Thymus (tissue), 11 donors: ENCODE results near the gene MRRF. TPM values are rescaled to one million over a fixed set of nuclear protein-coding genes. Genes with fewer than 3 reads are reported as not detected.

Experiments used
- DNase-seq, 9 donors: peaks; one replicate each; pipeline ENCODE4 v3.0.0-alpha.2; 2013; ENCODE audit warnings: low spot score in 9 of 9, low read depth in 6 of 9, missing footprints in 1 of 9
- H3K27ac ChIP-seq, 2 donors: one replicate each; pipeline ENCODE4 v1.5.1; 2013; ENCODE audit warnings: control low read depth in 1 of 2, low read depth in 1 of 2, low read length in 1 of 2, mild to moderate bottlenecking in 1 of 2, moderate library complexity in 1 of 2
- H3K27me3 ChIP-seq, 2 donors: one replicate each; pipeline ENCODE4 v1.5.1; 2013; ENCODE audit warnings: low read length in 1 of 2; ENCODE audit not compliant: control insufficient read depth in 2 of 2, insufficient read depth in 1 of 2
- H3K36me3 ChIP-seq, 2 donors: one replicate each; pipeline ENCODE4 v1.5.1; 2013; ENCODE audit warnings: low read length in 1 of 2, mild to moderate bottlenecking in 1 of 2, moderate library complexity in 1 of 2; ENCODE audit not compliant: control insufficient read depth in 2 of 2, insufficient read depth in 2 of 2
- H3K4me1 ChIP-seq, 2 donors: one replicate each; pipeline ENCODE4 v1.5.1; 2013; ENCODE audit warnings: low read length in 2 of 2; ENCODE audit not compliant: control insufficient read depth in 2 of 2, insufficient read depth in 2 of 2
- H3K4me3 ChIP-seq, 2 donors: one replicate each; pipeline ENCODE4 v1.5.1; 2013; ENCODE audit warnings: low read length in 2 of 2, control low read depth in 1 of 2, mild to moderate bottlenecking in 1 of 2
- H3K9me3 ChIP-seq, 2 donors: one replicate each; pipeline ENCODE4 v1.5.1; 2013; ENCODE audit warnings: low read length in 1 of 2, mild to moderate bottlenecking in 1 of 2; ENCODE audit not compliant: control insufficient read depth in 2 of 2, insufficient read depth in 1 of 2
- WGBS: extraction: QIAGEN DNeasy Blood & Tissue Kit; methylation state at CpG from one replicate; pipeline ENCODE4 v1.1.7; 2013; 5-methylcytosine and 5-hydroxymethylcytosine counted together
- polyA plus RNA-seq: library from polyadenylated mRNA; stranded (reverse); fragments of 200-250 nt; gene quantifications from one replicate; pipeline ENCODE4 v1.2.3, GENCODE V29; 2013
- total RNA-seq: library from RNA; stranded (reverse); fragments of 120-200 nt; gene quantifications from one replicate; pipeline ENCODE4 v1.2.4, GENCODE V29; 2013
- donor health status: healthy.

MRRF gene
- total and polyA plus RNA-seq, 2 donors, result 27.0 to 34.7 TPM

DNA sequence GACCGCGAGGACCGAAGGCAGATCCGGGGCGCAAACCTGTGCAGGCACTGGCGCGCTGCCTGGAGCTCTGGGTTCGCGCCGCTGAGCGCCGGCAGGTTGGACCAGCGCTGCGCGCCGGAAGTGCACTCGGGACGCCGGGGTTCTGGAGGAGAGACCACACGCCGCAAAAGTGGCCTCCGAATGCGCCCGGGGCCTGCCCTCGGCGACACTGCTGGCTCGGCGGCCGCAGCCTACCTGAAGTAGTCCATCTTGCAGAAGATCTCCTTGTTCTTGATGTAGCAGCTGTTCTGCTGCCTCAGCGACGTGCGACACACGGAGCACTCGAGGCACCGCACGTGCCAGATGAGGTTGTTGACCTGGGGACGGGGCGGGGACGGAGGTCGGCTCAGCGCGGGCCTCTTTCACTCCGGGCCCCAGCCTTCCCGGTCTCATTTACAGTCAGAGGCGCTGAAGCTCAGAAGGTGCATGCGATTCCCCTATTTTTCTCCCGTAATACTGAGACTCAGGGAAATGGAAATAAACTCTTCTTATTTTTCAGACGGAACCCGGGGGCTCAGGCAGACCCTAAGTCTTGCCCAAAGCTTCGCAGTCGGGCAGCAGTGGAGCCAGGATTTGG, 38.4 kb upstream of the MRRF start:
- H3K4me1 ChIP-seq, result peaks cover 0 to under 1% of the 10 kb centered on the region in 2 donors
- DNase-seq, result no peak
- H3K36me3 ChIP-seq, result no peaks in the 10 kb centered on the region
- 15% methylated on average over 51 of the region's 51 CpGs for WGBS
- H3K4me3 ChIP-seq, result peak overlapping the region in 1 of 2 donors; percentile 11
- H3K27ac ChIP-seq, result no peak overlapping the region
- H3K9me3 ChIP-seq, result peaks cover 0 to 2% of the 10 kb centered on the region in 2 donors
- H3K27me3 ChIP-seq, result peaks cover 82 to 100% of the 10 kb centered on the region in 2 donors

DNA sequence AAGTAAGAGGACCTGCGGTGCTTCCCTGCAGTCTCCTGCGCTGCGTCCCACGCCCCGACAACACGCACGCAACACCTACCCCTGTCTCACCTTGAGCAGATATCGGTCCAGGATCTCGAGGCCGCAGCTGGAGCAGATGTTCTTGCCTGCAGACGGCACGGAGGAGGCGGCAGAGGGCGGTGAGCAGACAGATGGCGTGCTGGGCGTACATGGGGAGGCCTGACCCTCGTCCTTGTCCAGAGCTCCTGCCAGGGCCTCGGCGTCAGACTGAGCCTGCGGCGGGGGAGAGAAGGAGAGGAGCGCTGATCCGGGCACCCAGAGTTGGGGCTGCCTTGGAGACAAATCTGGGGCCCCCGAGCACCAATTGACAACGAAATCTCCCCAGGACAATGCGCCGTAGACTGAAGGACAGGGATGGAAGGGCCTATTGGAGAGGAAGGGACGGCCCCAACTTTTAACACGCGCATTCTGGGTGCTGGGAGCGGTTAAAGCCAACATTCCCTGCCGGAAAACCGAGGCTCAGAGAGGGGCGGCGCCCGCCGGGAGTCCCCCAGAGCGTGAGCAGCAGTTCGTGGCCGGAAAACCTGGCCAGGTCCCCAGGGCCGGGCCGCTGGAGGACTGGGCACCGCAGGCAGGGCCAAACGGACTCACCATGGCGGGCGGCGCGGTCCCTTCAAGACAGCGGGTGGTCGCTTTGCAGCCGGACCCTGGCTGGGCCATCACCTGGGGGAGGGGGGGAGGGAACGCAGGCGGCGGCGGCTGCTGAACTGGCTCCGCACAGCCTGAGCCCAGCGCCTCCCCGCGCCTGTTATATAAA, 37.7 kb upstream of the MRRF start:
- Histone ChIP-seq H3K4me3 (no peak overlapping the region), H3K36me3 (no peaks in the 10 kb centered on the region), H3K9me3 (peaks cover 0 to 2% of the 10 kb centered on the region in 2 donors), H3K27me3 (peaks cover 78 to 99% of the 10 kb centered on the region in 2 donors), H3K27ac (no peak overlapping the region), H3K4me1 (no peaks in the 10 kb centered on the region)
- DNase-seq, result no peak
- WGBS, result 39% methylated on average over 59 of the region's 59 CpGs

DNA sequence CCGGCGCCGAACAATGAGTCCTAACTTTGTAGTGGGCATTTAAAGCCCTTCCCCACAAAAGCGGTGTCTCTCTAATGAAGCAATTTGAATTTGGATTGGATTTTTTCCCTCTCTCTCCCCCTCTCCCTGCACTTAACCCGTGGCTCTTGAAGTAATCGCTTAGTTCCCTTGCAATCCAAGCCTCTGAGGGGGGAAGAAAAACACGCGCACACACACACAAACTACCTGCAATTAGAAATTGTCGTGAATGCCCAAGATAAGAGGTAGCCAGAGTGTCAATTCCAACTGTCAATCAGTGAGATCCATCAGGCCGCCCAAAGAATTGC, 37.1 kb upstream of the MRRF start:
- no peak overlapping the region for H3K4me3 ChIP-seq
- H3K27ac ChIP-seq, result no peak overlapping the region
- peaks cover 0 to 2% of the 10 kb centered on the region in 2 donors for H3K9me3 ChIP-seq
- peaks cover 72 to 99% of the 10 kb centered on the region in 2 donors for H3K27me3 ChIP-seq
- DNase-seq, result no peak
- H3K4me1 ChIP-seq, result no peaks in the 10 kb centered on the region
- H3K36me3 ChIP-seq, result no peaks in the 10 kb centered on the region
- 22% methylated on average over 10 of the region's 10 CpGs for WGBS

DNA sequence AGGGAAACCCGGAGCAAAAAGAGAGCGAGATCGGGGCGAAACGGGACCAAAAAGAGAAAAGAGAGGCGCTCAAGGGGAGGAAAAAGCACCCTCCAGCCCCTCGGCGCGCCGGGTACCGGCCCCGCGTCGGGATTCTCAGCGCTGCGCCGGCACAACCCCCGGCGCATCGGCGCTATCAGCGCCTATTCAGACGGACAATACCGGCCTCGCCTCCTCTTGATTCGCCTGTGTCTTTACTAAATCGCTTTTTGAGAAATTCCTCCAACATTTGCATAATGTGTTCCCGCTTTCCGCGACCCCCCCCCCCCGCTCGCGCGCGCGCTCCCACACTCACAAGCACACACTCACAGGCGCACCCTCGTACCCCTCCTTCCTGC, 36.5 kb upstream of the MRRF start:
- Histone ChIP-seq H3K4me1 (no peaks in the 10 kb centered on the region), H3K9me3 (peaks cover 0 to 2% of the 10 kb centered on the region in 2 donors), H3K27me3 (peaks cover 75 to 98% of the 10 kb centered on the region in 2 donors), H3K27ac (no peak overlapping the region), H3K36me3 (no peaks in the 10 kb centered on the region), H3K4me3 (peak overlapping the region in 1 of 2 donors; percentile 31)
- no peak for DNase-seq
- under 1% methylated on average over 38 of the region's 38 CpGs for WGBS

DNA sequence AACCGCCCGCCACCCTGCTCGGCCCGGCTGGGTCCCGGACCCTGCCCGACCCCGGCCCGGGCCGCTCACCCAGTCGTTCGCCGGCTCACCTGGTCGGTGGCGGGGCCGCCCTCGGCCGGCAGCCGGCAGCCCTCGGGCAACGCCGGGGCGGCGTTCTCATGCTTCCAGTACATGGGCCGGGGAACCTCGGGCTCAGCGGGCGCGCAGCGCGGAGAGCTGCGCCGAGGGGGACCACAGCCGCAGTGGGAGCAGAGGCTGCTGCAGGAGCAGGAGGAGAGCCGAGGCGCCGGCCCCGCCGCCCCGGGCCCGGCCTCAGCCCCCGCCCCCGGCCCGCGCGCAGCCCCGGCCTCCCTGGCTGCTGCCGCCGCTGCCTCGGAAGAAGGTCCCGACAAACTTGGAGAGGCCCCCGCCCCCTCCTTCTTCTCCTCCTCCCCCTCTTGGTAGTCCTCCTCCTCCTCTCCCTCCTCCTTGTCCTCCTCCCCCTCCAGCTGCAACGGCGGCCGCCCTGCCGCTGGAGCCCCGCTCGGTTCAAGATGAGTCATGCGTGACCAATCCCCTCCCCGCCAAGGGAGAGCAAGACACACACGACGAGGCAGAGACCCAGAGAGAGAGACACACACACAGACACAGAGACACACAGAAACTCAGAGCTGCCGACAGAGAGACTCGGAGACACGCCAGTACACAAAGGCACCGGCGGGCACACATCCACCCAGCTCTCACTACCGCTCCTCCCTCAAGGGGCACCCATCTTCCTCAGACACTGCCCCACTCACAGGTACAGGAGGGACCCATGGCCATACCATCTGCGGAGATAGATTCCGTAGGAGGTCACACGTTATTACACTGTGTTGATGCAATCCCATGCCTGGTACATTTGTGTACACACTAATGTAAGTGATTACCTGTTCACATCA, 35.9 kb upstream of the MRRF start, which contains the start of gene LHX6:
Gene LHX6, minus strand, starts transcription at position 390 of the 917 bp plus-strand sequence. Its CDS starts 217 bp downstream, at position 173.
- Histone ChIP-seq H3K36me3 (no peaks in the 10 kb centered on the region), H3K4me3 (peak within 1 kb of the TSS in 1 of 2 donors; percentile 31), H3K4me1 (no peaks in the 10 kb centered on the region), H3K27me3 (peaks cover 77 to 93% of the 10 kb centered on the region in 2 donors), H3K9me3 (peaks cover 0 to 2% of the 10 kb centered on the region in 2 donors), H3K27ac (no peak within 1 kb of the TSS)
- 9% methylated on average over 70 of the region's 70 CpGs for WGBS
- DNase-seq, result no peak

DNA sequence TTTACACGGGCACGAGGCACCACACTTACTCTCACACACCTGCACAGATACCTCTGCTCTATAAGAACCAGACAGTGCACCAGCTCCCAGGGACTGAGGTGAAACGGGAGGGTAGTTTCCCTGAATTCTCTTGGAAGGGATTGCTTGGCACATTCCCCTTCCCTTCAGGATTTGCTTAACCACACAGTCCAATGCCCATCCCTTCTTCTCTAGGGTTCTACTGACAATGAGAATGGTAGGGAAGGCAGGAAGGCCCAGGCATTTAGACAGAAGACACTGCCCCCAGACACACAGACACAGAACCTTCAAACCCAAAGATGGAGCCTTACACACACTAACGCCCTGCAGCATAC, 35.2 kb upstream of the MRRF start:
- Histone ChIP-seq H3K27me3 (peaks cover 71 to 91% of the 10 kb centered on the region in 2 donors), H3K36me3 (no peaks in the 10 kb centered on the region), H3K4me1 (no peaks in the 10 kb centered on the region), H3K27ac (no peak overlapping the region), H3K4me3 (no peak overlapping the region), H3K9me3 (peaks cover 0 to 2% of the 10 kb centered on the region in 2 donors)
- DNase-seq, result no peak
- 82% methylated on average over 4 of the region's 4 CpGs for WGBS

DNA sequence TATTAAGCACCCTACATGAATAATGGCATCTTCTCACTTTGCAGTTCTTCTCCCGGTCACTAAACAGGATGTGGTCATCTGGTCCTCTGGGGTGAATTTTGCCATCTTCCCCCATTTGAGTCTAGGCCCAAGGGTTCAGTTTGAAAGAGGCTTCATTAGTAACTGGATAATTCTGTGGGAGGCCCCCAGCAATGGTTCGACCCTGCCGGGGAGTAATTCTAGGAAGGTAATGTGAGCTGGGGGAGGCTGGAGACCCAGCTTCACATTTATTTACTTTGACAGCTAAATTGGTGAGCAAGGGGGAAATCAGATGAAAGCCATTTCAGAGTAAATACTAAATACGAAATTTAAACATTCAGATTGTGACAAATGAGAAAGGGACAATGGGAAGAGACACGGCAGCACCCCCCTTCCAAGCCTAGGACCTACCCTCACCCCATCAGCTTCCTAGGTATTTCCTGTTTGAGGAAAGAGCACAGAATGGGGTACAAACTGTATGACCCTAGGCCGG, 31.8 kb upstream of the MRRF start:
- Histone ChIP-seq H3K4me3 (no peak overlapping the region), H3K36me3 (no peaks in the 10 kb centered on the region), H3K27ac (no peak overlapping the region), H3K27me3 (peaks cover 37 to 57% of the 10 kb centered on the region in 2 donors), H3K4me1 (no peaks in the 10 kb centered on the region), H3K9me3 (no peaks in the 10 kb centered on the region)
- no peak for DNase-seq
- WGBS, result 90% methylated on average over 6 of the region's 6 CpGs

DNA sequence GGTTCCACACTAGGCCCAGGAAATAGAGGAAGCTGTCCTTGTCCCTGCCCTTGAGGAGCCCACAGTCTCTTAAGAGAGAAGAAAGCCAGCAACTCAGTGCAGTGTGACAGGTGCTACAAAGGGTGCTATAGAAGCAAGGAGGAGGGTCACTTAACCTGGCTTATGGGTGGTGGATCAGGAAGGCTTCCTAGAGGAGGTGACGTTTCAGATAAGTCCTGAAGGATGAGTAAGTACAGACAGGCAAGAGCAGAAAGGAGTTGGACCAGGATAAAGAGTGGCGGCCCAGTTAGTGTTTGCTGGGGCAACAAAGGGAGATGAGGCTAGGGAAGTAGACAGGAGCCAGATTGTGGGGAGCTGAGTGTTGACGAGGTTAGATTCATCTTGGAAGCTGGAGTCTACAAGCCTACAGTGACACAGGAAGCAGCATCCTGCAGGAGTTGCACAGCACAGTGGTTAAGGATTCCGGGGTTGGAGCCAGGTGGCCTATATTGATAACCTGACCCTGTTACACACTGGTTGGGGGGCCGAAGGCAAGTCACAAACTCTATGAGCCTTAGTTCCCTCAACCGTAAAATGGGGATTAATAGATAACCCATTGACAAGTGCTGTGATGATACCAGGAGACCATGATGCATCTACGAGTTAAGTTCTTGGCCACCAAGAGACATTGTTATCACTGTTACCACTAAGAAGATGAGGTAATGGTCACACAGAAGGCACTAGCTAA, 30.5 kb upstream of the MRRF start:
- no peak overlapping the region for H3K27ac ChIP-seq
- peaks cover 0 to 3% of the 10 kb centered on the region in 2 donors for H3K36me3 ChIP-seq
- no peak overlapping the region for H3K4me3 ChIP-seq
- 93% methylated on average over 7 of the region's 7 CpGs for WGBS
- DNase-seq, result no peak
- H3K9me3 ChIP-seq, result no peaks in the 10 kb centered on the region
- H3K27me3 ChIP-seq, result peaks cover 24 to 44% of the 10 kb centered on the region in 2 donors
- no peaks in the 10 kb centered on the region for H3K4me1 ChIP-seq
